IPS-20b (cell line): Measurements from ENCODE around the gene KIF12.

Experiments
- H3K27ac ChIP-seq: one replicate; pipeline ENCODE4 v1.5.1; 2013; ENCODE audit warnings: low read length
- H3K27me3 ChIP-seq: 2 replicates; pipeline ENCODE4 v1.6.1; 2013; ENCODE audit warnings: mild to moderate bottlenecking, low read length, inconsistent platforms; ENCODE audit not compliant: insufficient read depth
- H3K36me3 ChIP-seq: 2 replicates; pipeline ENCODE4 v1.6.1; 2013; ENCODE audit warnings: low read depth, mild to moderate bottlenecking, inconsistent platforms, low read length, moderate library complexity; ENCODE audit not compliant: insufficient read depth
- H3K4me1 ChIP-seq: 2 replicates; pipeline ENCODE4 v1.6.1; 2013; ENCODE audit warnings: mild to moderate bottlenecking, control low read depth, inconsistent platforms, low read length, moderate library complexity; ENCODE audit not compliant: insufficient read depth
- H3K4me3 ChIP-seq: 2 replicates; pipeline ENCODE4 v1.5.1; 2013; ENCODE audit warnings: mild to moderate bottlenecking, low read length, inconsistent platforms
- H3K9ac ChIP-seq: 2 replicates; pipeline ENCODE4 v1.6.1; 2013; ENCODE audit warnings: low read depth, mild to moderate bottlenecking, inconsistent platforms, low read length, moderate library complexity
- H3K9me3 ChIP-seq: 2 replicates; pipeline ENCODE4 v1.6.1; 2013; ENCODE audit warnings: mild to moderate bottlenecking, low read depth, low read length, inconsistent platforms; ENCODE audit not compliant: insufficient read depth

Gene KIF12

DNA sequence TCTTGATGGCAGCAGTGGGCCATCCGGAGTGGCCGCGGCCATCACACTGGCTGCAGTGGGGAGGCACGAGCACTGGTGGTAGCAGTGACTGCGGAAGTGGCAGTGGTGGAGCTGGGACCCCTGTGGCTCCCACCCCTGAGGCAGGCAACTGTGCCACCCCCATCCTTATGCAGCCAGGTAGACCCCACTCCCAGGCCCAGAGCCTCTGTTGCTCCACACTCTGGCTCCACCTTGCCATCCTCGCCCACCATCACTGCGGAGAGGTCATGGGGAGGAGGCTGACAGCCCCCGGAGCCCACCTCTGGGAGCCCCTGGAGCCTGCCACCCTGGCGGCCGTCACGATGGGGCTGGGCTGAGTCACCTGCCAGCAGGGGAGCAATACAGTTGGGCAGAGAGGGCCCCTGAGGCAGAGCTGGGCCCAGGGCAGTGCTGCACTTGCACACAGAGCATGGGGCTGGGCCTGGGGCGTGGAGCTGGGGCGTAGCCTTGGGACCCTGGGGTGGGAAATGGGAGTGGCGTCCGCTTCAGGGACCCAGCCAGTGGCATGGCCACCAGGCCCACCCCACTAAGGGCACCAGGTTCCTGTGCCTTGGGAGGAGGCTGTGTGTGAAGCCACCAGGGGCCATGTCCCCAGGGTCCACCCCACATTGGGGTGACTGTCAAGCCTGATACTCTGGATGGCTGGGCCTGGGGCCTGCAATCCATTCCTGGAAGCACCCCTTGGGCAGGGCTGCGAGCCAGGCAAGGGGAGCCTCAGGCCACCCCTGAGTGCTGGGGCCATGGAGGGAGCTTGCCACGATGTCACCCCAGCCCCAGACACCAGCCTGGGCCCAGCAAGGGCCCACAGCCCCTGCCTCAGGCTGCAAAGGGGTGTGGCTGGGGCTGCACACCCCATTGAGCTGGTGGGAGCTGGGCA is 28.6 kb downstream of the KIF12 start:
- H3K27me3 ChIP-seq: peaks cover 2% of the 10 kb centered on the region; the same call in 1 of the 2 replicates
- H3K9ac ChIP-seq: no peak overlapping the region
- H3K9me3 ChIP-seq: no peaks in the 10 kb centered on the region
- H3K4me3 ChIP-seq: no peak overlapping the region
- no peak overlapping the region for H3K27ac ChIP-seq
- no peaks in the 10 kb centered on the region for H3K36me3 ChIP-seq
- no peaks in the 10 kb centered on the region for H3K4me1 ChIP-seq

- no peaks in the 10 kb centered on the region for H3K4me1 ChIP-seq
- no peak overlapping the region for H3K27ac ChIP-seq
- no peak overlapping the region for H3K4me3 ChIP-seq
- no peak overlapping the region for H3K9ac ChIP-seq
- no peaks in the 10 kb centered on the region for H3K36me3 ChIP-seq
- no peaks in the 10 kb centered on the region for H3K27me3 ChIP-seq
- no peaks in the 10 kb centered on the region for H3K9me3 ChIP-seq
These were observed 29.5 kb downstream of the KIF12 start for GRCh38 chr9:114069476-114070187.

DNA sequence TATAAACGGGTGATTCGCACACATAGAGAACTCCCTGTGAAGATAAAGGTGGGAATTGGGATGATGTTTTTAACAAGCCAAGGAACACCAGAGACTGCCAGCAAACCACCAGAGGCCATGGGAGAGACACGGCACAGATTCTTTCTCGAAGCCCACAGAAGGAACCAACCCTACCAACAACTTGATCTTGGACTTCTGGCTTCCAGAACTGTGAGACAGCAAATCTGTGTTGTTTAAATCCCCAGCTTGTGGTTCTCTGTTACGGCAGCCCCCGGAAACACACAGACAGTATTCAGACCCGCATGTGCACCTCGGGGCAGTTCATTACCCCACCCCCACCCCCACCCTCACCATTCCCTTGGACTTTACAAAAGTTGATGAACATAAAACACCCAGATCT is 33.8 kb downstream of the KIF12 start:
- Histone ChIP-seq H3K4me1 (no peaks in the 10 kb centered on the region), H3K9ac (no peak overlapping the region), H3K36me3 (no peaks in the 10 kb centered on the region), H3K9me3 (no peaks in the 10 kb centered on the region), H3K27me3 (no peaks in the 10 kb centered on the region), H3K4me3 (no peak overlapping the region), H3K27ac (no peak overlapping the region)

DNA sequence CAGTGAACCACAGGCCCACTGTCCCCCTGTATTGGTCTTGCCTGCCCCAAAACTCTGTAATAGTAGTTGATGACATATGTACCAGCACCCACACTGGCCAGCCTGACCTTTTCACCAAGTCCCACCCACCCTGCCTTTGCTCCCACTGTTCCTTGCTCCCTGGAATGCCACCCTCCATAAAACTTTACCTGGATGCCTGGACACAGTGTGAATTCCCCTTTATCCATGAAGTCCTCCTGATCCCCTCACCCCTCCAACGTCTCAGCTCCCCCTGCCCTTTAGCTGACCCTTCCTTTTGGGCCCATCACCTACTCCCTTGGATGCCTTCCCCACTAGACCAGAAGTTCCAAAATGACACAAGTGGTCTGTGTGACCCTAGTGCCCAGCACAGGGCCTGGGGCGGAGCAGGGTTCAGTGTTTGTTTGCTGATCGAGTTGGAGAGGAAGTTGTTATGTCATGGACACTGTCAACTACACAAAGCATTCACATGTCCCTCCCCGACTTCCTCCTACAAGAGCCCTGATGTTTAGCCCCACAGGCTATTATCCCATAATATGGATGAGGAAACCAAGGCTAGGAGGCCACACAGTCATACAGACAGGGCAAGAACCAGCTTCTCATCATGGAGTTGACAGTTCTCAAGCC is 37.1 kb downstream of the KIF12 start:
- H3K9me3 ChIP-seq: no peaks in the 10 kb centered on the region
- no peak overlapping the region for H3K9ac ChIP-seq
- no peaks in the 10 kb centered on the region for H3K36me3 ChIP-seq
- no peaks in the 10 kb centered on the region for H3K4me1 ChIP-seq
- H3K4me3 ChIP-seq: no peak overlapping the region
- H3K27ac ChIP-seq: no peak overlapping the region
- no peaks in the 10 kb centered on the region for H3K27me3 ChIP-seq

DNA sequence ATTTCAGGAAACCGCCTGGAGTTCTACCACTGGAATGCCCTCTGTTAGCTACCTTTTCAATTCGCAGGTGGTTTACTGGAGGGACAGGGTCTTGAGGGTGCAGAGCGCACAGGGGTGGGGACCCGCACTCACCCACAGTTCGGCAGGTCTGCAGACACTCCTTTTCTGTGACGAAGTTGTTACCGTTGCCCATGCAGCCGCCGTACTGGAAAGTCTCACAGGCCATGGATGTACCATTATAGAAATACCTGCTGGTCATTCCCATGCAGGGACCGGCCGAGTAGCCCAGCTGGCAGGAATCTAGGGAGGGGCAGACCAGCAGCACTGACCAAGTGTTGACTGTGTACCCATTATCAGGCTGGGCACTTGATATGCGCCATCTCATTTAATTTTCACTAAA is 37.8 kb downstream of the KIF12 start:
- Histone ChIP-seq H3K27me3 (no peaks in the 10 kb centered on the region), H3K27ac (no peak overlapping the region), H3K9ac (no peak overlapping the region), H3K36me3 (no peaks in the 10 kb centered on the region), H3K9me3 (no peaks in the 10 kb centered on the region), H3K4me1 (no peaks in the 10 kb centered on the region), H3K4me3 (no peak overlapping the region)

DNA sequence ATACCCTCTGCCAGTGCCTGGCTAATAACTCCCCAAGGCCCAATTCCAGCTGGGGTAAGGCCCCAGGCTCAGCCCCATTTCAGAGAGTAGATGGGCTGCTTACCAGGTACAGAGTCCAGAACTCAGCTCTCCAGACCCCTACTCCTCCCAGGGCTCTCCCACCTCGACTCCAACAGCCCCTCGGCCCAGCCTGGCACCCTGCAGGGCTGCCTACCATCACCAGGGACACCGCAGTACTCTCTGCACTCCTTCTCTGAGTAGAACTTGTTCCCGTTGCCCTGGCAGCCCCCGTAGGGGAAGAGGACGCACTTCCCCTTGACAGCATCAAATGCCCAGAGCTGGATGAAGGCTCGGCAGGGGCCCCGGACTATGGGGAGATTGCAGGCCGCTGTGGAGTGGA is 38.4 kb downstream of the KIF12 start:
- no peaks in the 10 kb centered on the region for H3K9me3 ChIP-seq
- no peak overlapping the region for H3K4me3 ChIP-seq
- no peak overlapping the region for H3K27ac ChIP-seq
- no peaks in the 10 kb centered on the region for H3K27me3 ChIP-seq
- no peaks in the 10 kb centered on the region for H3K36me3 ChIP-seq
- H3K9ac ChIP-seq: no peak overlapping the region
- H3K4me1 ChIP-seq: no peaks in the 10 kb centered on the region

DNA sequence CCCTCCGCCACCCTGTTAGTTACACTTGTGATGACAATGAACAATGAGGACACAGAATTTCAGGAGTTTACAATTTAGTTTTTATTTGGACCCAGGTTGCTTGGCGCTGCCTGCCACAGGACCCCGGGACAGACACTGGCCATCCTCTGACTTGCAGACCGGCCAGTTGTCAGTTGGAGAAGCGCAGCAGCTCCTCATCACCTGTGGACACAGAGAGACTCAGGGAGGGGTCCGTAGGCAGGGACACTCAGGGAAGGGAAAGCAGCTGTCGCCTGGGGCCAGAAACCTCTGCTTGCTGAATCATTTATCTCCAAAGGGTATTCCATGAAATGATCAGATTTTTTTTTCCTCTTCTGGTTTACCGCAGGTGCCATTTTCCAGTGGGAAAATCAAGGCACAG is 39.0 kb downstream of the KIF12 start:
- Histone ChIP-seq H3K4me3 (no peak overlapping the region), H3K36me3 (no peaks in the 10 kb centered on the region), H3K9ac (no peak overlapping the region), H3K27me3 (no peaks in the 10 kb centered on the region), H3K9me3 (no peaks in the 10 kb centered on the region), H3K27ac (no peak overlapping the region), H3K4me1 (no peaks in the 10 kb centered on the region)

GRCh38 chr9:114059047-114059803 is 39.9 kb downstream of the KIF12 start:
- H3K9ac ChIP-seq: no peak overlapping the region
- no peaks in the 10 kb centered on the region for H3K9me3 ChIP-seq
- H3K27ac ChIP-seq: no peak overlapping the region
- H3K4me3 ChIP-seq: no peak overlapping the region
- no peaks in the 10 kb centered on the region for H3K4me1 ChIP-seq
- H3K27me3 ChIP-seq: no peaks in the 10 kb centered on the region
- H3K36me3 ChIP-seq: no peaks in the 10 kb centered on the region

- Histone ChIP-seq H3K36me3 (no peaks in the 10 kb centered on the region), H3K27ac (no peak overlapping the region), H3K9me3 (no peaks in the 10 kb centered on the region), H3K4me1 (no peaks in the 10 kb centered on the region), H3K27me3 (no peaks in the 10 kb centered on the region), H3K4me3 (no peak overlapping the region), H3K9ac (no peak overlapping the region)
These were observed 40.4 kb downstream of the KIF12 start for GRCh38 chr9:114058688-114059046.

DNA sequence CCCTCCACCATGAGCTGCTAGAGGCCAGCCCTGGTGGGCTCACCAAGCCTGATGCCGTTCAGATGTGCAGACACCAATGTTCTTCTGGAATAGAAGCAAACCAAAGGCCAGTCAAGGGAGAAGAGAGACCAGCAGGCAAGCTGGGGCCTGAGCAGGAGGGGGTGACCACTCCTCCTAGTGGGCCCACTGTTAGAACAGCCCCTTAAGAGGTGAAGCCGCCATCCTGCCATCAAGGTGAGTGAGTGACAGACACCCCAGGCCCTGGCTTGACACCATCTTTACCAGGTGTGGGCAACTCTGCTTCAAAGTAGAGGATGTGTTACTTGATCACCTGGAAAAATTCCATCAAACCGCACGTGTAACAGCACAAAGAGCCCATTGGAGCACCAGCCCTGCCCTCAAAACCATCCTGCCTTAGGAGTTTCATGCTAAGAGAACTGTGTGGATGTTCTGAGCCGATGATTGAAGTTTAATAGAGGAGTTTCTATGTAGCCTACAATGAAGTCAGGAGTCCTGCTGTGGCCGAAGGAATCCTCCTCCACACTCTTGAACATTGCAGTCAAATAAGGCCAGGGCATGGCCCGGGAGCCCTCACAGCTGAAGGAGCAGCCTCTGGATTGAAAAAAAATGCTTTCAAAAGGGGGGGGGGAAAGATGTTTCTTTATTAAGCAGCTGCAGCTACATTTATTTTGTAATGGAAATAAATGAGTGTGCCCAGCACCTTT is 41.8 kb downstream of the KIF12 start:
- no peak overlapping the region for H3K27ac ChIP-seq

GRCh38 chr9:114056527-114056926 is 42.6 kb downstream of the KIF12 start:
- H3K9me3 ChIP-seq: no peaks in the 10 kb centered on the region
- no peaks in the 10 kb centered on the region for H3K4me1 ChIP-seq
- no peak overlapping the region for H3K4me3 ChIP-seq
- peaks cover 9% of the 10 kb centered on the region; the same call in 1 of the 2 replicates for H3K36me3 ChIP-seq
- no peaks in the 10 kb centered on the region for H3K27me3 ChIP-seq
- no peak overlapping the region for H3K27ac ChIP-seq
- H3K9ac ChIP-seq: no peak overlapping the region

More for the DNA sequence above, 41.8 kb downstream of the KIF12 start:
- Histone ChIP-seq H3K9me3 (no peaks in the 10 kb centered on the region), H3K27me3 (no peaks in the 10 kb centered on the region), H3K4me3 (no peak overlapping the region), H3K4me1 (no peaks in the 10 kb centered on the region), H3K9ac (no peak overlapping the region), H3K36me3 (peaks cover under 1% of the 10 kb centered on the region; the same call in 1 of the 2 replicates)
